Activated CD8-positive, alpha-beta memory T cell treated with anti-CD3 and anti-CD28 coated beads, Interleukin-2, amount 10 ng/mL, durations not matched to agents 7 days and 5 days (primary cell): ENCODE data around the gene N4BP2L2. TPM values are rescaled to one million over a fixed set of nuclear protein-coding genes. Genes with fewer than 3 reads are reported as not detected.
A peak's percentile ranks its signal among the peaks of the same experiment; 100 is the strongest.
"Not testable (repeated sequence)": the region's sequence is repeated elsewhere in the genome, so short reads cannot be mapped to it uniquely, and the experiment has no call there.

Source experiments
- ATAC-seq: fragments of 150-1000 bp; cut with Tn5 transposase; one replicate; pipeline ENCODE4 v1.10.0; 2021; ENCODE audit warnings: moderate library complexity
- CTCF ChIA-PET: fragments of 350-600 bp; sonication (Branson Sonifier 250); formaldehyde crosslinking; loops from one replicate; lab custom pipeline; 2021; ENCODE audit warnings: antibody characterized with exemption; lab: Charles Lee
- DNase-seq: peaks from one replicate; pipeline ENCODE4 v3.0.0-alpha.2; 2020
- H3K27ac Mint-ChIP-seq: one replicate; pipeline ENCODE4 v1.8.0; 2021; ENCODE audit warnings: mild to moderate bottlenecking, mixed read lengths
- H3K27me3 Mint-ChIP-seq: one replicate; pipeline ENCODE4 v1.8.0; 2021; ENCODE audit warnings: mixed read lengths
- H3K36me3 Mint-ChIP-seq: one replicate; pipeline ENCODE4 v1.8.0; 2021; ENCODE audit warnings: mild to moderate bottlenecking, mixed read lengths
- H3K4me1 Mint-ChIP-seq: one replicate; pipeline ENCODE4 v1.8.0; 2021; ENCODE audit warnings: mixed read lengths
- H3K4me3 Mint-ChIP-seq: one replicate; pipeline ENCODE4 v1.8.0; 2021; ENCODE audit warnings: mild to moderate bottlenecking, moderate library complexity, mixed read lengths
- H3K9me3 Mint-ChIP-seq: one replicate; pipeline ENCODE4 v1.8.0; 2022; ENCODE audit warnings: low read depth, mixed read lengths
- total RNA-seq, 2 experiments: library from RNA; stranded (reverse); gene quantifications; one replicate each; pipeline ENCODE4 v1.2.3, GENCODE V29; 2021

The N4BP2L2 gene
- total RNA-seq: 100 to 1,000 TPM in 1 of 2 experiments, 10 to 100 TPM in 1; 87.9 to 112 TPM

GRCh38 chr13:32538621-32539246 is at the start of gene N4BP2L2:
Gene N4BP2L2 (minus strand): TSS chr13:32538795. CDS start chr13:32537027, 1,768 bp downstream.
- ATAC-seq: peak; percentile 96
- H3K27me3 Mint-ChIP-seq: peaks cover 4% of the 10 kb centered on the region
- peak; percentile 96 for DNase-seq
- H3K9me3 Mint-ChIP-seq: no peaks in the 10 kb centered on the region
- peak within 1 kb of the TSS; percentile 91 for H3K4me3 Mint-ChIP-seq
- peaks cover 42% of the 10 kb centered on the region for H3K4me1 Mint-ChIP-seq
- CTCF ChIA-PET: interaction anchor here (0.7 to 1.9 kb wide), 9 partner anchors 8 to 293 kb away, joined by 3 to 6 read pairs (median 4); partner anchors contain the start of genes N4BP2L1 and PDS5B
- H3K27ac Mint-ChIP-seq: peak within 1 kb of the TSS; percentile 98
- H3K36me3 Mint-ChIP-seq: peaks cover 34% of the 10 kb centered on the region

GRCh38 chr13:32587811-32588170 is 49.2 kb upstream of the N4BP2L2 start:
- Mint-ChIP-seq H3K9me3 (no peaks in the 10 kb centered on the region), H3K27me3 (peaks cover 7% of the 10 kb centered on the region), H3K27ac (peak overlapping the region; percentile 94), H3K4me3 (peak overlapping the region; percentile 96), H3K36me3 (peaks cover 11% of the 10 kb centered on the region), H3K4me1 (peaks cover 39% of the 10 kb centered on the region)
- DNase-seq: no peak
- CTCF ChIA-PET: interaction anchor here (0.7 to 3.2 kb wide), 16 partner anchors 46 to 955 kb away, joined by 3 to 20 read pairs (median 5); partner anchors contain the start of gene N4BP2L2
- ATAC-seq: no peak

GRCh38 chr13:32587011-32587810 is 48.6 kb upstream of the N4BP2L2 start:
- H3K27me3 Mint-ChIP-seq: peaks cover 7% of the 10 kb centered on the region
- peak; percentile 38 for ATAC-seq
- DNase-seq: peak; percentile 68
- H3K36me3 Mint-ChIP-seq: peaks cover 6% of the 10 kb centered on the region
- H3K27ac Mint-ChIP-seq: peak overlapping the region; percentile 94
- H3K4me1 Mint-ChIP-seq: peaks cover 39% of the 10 kb centered on the region
- CTCF ChIA-PET: interaction anchor here (0.7 to 3.2 kb wide), 15 partner anchors 46 to 956 kb away, joined by 3 to 20 read pairs (median 5); partner anchors contain the start of gene N4BP2L2
- no peaks in the 10 kb centered on the region for H3K9me3 Mint-ChIP-seq
- peak overlapping the region; percentile 96 for H3K4me3 Mint-ChIP-seq

GRCh38 chr13:32586080-32586900 is 47.7 kb upstream of the N4BP2L2 start, which contains the start of gene PDS5B:
Gene PDS5B (plus strand): TSS chr13:32586452. CDS start chr13:32648773, 62,321 bp downstream.
- peak within 1 kb of the TSS; percentile 96 for H3K4me3 Mint-ChIP-seq
- peaks cover 39% of the 10 kb centered on the region for H3K4me1 Mint-ChIP-seq
- CTCF ChIA-PET: interaction anchor here (0.6 to 1.7 kb wide), 29 partner anchors 14 to 1200 kb away, joined by 3 to 29 read pairs (median 4); partner anchors contain the start of genes BRCA2, KL and ZAR1L
- DNase-seq (peak; percentile 96), ATAC-seq (peak; percentile 93)
- no peaks in the 10 kb centered on the region for H3K9me3 Mint-ChIP-seq
- H3K27me3 Mint-ChIP-seq: peaks cover 7% of the 10 kb centered on the region
- H3K36me3 Mint-ChIP-seq: peaks cover 6% of the 10 kb centered on the region
- H3K27ac Mint-ChIP-seq: peak within 1 kb of the TSS; percentile 94

- ATAC-seq: no peak
- peaks cover 38% of the 10 kb centered on the region for H3K4me1 Mint-ChIP-seq
- peaks cover 6% of the 10 kb centered on the region for H3K36me3 Mint-ChIP-seq
- H3K27me3 Mint-ChIP-seq: peaks cover 7% of the 10 kb centered on the region
- CTCF ChIA-PET: interaction anchor here (0.6 to 1.8 kb wide), 28 partner anchors 15 to 1201 kb away, joined by 3 to 29 read pairs (median 4); partner anchors contain the start of genes BRCA2, KL and ZAR1L
- peak overlapping the region; percentile 78 for H3K27ac Mint-ChIP-seq
- H3K9me3 Mint-ChIP-seq: no peaks in the 10 kb centered on the region
- peak; percentile 42 for DNase-seq
- peak overlapping the region; percentile 78 for H3K4me3 Mint-ChIP-seq
Observed at GRCh38 chr13:32585550-32586079, 47.0 kb upstream of the N4BP2L2 start.

DNA sequence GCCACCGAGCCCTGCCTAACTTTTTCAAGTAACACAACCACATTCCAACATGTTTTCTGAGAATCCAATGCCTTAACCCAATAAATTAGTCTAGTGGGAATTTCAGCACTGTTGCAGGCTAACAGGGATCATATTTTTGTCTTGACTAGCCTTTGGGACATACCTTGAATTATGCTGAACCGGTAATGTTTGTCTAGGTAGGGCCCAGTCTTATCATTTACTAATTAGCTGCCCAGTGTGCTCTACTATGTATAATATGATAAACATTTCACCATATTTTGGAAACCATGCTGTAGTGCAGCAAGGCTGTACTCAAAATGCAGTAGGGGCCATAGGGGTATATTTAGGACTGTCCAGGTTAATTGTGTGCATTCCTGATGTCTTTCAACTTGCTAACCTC is 44.4 kb upstream of the N4BP2L2 start:
- ATAC-seq: no peak
- CTCF ChIA-PET: interaction anchor here (0.7 to 4.8 kb wide), 4 partner anchors 113 to 315 kb away, joined by 3 to 23 read pairs (median 15); no protein-coding TSS in a partner anchor
- no peak for DNase-seq
- Mint-ChIP-seq H3K27ac (no peak overlapping the region), H3K36me3 (peaks cover 7% of the 10 kb centered on the region), H3K27me3 (peaks cover 7% of the 10 kb centered on the region), H3K9me3 (peaks cover 2% of the 10 kb centered on the region), H3K4me1 (peaks cover 14% of the 10 kb centered on the region), H3K4me3 (no peak overlapping the region)

DNA sequence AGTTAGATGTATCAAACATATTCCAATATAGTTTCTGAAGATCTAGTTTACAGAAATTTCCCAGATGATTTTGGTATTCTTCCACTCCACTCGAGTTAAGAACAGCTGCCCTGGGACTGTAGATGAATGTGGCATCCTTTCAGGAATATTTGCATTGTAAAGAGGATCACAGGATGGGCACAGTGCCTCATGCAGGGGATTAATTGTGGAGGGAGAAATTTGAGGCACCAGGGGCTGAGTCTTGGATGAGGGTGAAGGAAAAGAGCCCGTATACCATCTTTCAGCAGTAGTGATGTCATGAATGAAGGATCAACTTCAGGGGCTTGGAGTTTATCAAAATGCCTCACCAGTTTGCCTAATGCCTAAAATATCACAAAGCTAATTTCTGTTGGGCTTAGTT is 43.7 kb upstream of the N4BP2L2 start:
- peaks cover 6% of the 10 kb centered on the region for H3K36me3 Mint-ChIP-seq
- CTCF ChIA-PET: interaction anchor here (0.6 to 4.8 kb wide), 14 partner anchors 8 to 1965 kb away, joined by 3 to 23 read pairs (median 4); partner anchors contain the start of genes BRCA2 and ZAR1L
- no peak overlapping the region for H3K4me3 Mint-ChIP-seq
- peaks cover 10% of the 10 kb centered on the region for H3K4me1 Mint-ChIP-seq
- ATAC-seq (no peak), DNase-seq (no peak)
- H3K9me3 Mint-ChIP-seq: peaks cover 2% of the 10 kb centered on the region
- peaks cover 7% of the 10 kb centered on the region for H3K27me3 Mint-ChIP-seq
- no peak overlapping the region for H3K27ac Mint-ChIP-seq

DNA sequence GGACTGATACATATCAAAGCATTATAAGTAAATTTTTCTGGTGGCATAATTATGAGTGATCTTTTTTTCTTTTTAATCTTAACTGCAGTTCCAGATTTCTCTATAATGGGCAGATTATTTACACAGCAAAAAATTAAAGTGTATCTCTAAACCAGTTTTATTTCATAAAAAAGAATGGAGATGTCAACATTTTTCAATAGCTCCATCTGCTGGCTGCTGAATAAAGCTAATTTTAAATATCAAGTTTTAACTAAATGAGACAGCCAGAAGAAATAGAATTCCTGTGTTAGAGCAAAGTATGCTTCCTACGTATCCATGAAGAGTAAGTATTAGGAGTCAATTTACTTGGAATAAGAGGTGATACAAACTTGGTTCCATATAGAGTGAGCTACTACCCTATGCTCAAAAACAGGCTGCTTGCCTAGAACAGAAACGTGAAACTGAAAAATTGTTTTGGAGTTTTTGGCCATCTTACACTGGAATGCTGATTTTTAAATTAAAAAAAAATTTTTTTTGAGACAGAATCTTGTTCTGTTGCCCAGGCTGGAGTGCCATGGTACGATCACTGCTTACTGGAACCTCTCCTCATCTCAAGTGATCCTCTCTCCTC is 42.7 kb upstream of the N4BP2L2 start:
- ATAC-seq (no peak), DNase-seq (no peak)
- Mint-ChIP-seq H3K4me3 (no peak overlapping the region), H3K27ac (no peak overlapping the region), H3K9me3 (peaks cover 8% of the 10 kb centered on the region), H3K36me3 (peaks cover 13% of the 10 kb centered on the region), H3K27me3 (peaks cover 7% of the 10 kb centered on the region), H3K4me1 (peaks cover 10% of the 10 kb centered on the region)
- CTCF ChIA-PET: interaction anchor here (0.7 to 4.8 kb wide), 28 partner anchors 9 to 672 kb away, joined by 3 to 23 read pairs (median 4); partner anchors contain the start of genes BRCA2 and ZAR1L

GRCh38 chr13:32577032-32577431 is 38.4 kb upstream of the N4BP2L2 start:
- H3K36me3 Mint-ChIP-seq: peaks cover 14% of the 10 kb centered on the region
- no peaks in the 10 kb centered on the region for H3K4me1 Mint-ChIP-seq
- no peak overlapping the region for H3K27ac Mint-ChIP-seq
- H3K27me3 Mint-ChIP-seq: no peaks in the 10 kb centered on the region
- ATAC-seq (no peak), DNase-seq (no peak)
- no peak overlapping the region for H3K4me3 Mint-ChIP-seq
- CTCF ChIA-PET: no interaction called here
- H3K9me3 Mint-ChIP-seq: peaks cover 8% of the 10 kb centered on the region

DNA sequence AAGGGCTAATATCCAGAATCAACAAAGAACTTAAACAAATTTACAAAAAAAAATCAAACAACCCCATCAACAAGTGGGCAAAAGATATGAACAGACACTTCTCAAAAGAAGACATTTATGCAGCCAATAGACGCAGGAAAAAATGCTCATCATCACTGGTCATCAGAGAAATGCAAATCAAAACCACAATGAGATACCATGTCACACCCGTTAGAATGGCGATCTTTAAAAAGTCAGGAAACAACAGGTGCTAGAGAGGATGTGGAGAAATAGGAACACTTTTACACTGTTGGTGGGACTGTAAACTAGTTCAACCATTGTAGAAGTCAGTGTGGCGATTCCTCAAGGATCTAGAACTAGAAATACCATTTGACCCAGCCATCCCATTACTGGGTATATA is 37.1 kb upstream of the N4BP2L2 start:
- peaks cover 14% of the 10 kb centered on the region for H3K36me3 Mint-ChIP-seq
- CTCF ChIA-PET: interaction anchor here (1.1 kb wide), 1 partner anchor 12 kb away, joined by 3 read pairs; no protein-coding TSS in a partner anchor

DNA sequence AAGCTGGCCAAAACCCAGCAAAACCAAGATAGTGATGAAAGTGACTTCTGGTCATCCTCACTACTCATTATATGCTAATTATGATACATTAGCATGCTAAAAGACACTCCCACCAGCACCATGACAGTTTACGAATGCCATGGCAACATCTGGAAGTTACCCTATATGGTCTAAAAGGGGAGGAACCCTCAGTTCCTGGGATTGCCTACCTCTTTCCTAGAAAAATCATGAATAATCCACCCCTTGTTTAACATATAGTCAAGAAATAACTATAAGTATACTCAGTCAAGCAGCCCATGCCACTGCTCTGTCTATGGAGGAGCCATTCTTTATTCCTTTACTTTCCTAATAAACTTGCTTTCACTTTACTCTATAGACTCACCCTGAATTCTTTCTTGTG is 22.2 kb upstream of the N4BP2L2 start:
- H3K4me3 Mint-ChIP-seq, H3K9me3 Mint-ChIP-seq, DNase-seq, ATAC-seq, H3K36me3 Mint-ChIP-seq, H3K27me3 Mint-ChIP-seq, H3K27ac Mint-ChIP-seq, H3K4me1 Mint-ChIP-seq: not testable (repeated sequence)
- CTCF ChIA-PET: interaction anchor here (1.2 kb wide), 1 partner anchor 10 kb away, joined by 3 read pairs; no protein-coding TSS in a partner anchor

More for the DNA sequence above, 37.1 kb upstream of the N4BP2L2 start:
- not testable (repeated sequence) for ATAC-seq, H3K27me3 Mint-ChIP-seq, H3K9me3 Mint-ChIP-seq, H3K27ac Mint-ChIP-seq, DNase-seq, H3K4me1 Mint-ChIP-seq, H3K4me3 Mint-ChIP-seq

DNA sequence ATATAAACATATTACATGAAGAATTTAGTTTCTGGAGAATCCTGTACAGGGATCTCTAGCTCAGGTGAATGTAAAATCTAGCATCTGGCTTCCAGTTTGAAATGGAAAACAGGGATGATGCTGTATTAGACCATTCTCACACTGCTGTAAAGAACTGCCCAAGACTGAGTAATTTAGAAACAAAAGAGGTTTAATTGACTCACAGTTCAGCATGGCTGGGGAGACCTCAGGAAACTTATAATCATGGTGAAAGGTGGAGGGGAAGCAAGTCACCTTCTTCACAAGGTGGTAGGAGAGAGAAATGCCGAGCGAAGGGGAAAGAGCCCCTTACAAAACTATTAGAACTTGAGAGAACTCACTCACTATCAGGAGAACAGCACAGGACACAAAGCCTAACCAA is 17.0 kb upstream of the N4BP2L2 start:
- H3K27me3 Mint-ChIP-seq: peaks cover 2% of the 10 kb centered on the region
- H3K9me3 Mint-ChIP-seq: peaks cover 5% of the 10 kb centered on the region
- H3K4me1 Mint-ChIP-seq: no peaks in the 10 kb centered on the region
- no peak overlapping the region for H3K27ac Mint-ChIP-seq
- H3K36me3 Mint-ChIP-seq: peaks cover 2% of the 10 kb centered on the region
- DNase-seq (no peak), ATAC-seq (no peak)
- H3K4me3 Mint-ChIP-seq: no peak overlapping the region
- CTCF ChIA-PET: no interaction called here
